Cardiac fibroblast (primary cell): Measurements from ENCODE around the gene ACAT1.
"Not testable (repeated sequence)": the region's sequence is repeated elsewhere in the genome, so short reads cannot be mapped to it uniquely, and the experiment has no call there.

Experiments
- DNase-seq, 2 donors: peaks; one replicate each; pipeline versions ENCODE4 v3.0.0 to v3.0.0-alpha.2; 2010; ENCODE audit warnings: low read depth in 2 of 2
- H3K4me3 ChIP-seq, 2 donors: replicated peaks in 1 of 2; 1 replicate in 1 of 2; 2 replicates in 1 of 2; pipeline ENCODE4 v1.5.1; 2011; ENCODE audit warnings: low read depth in 2 of 2, low read length in 2 of 2, mild to moderate bottlenecking in 2 of 2, moderate library complexity in 1 of 2
- CTCF ChIP-seq: IDR thresholded peaks from one replicate; pipeline ENCODE4 v1.5.1; 2011; ENCODE audit warnings: low read depth, mild to moderate bottlenecking, low read length, inconsistent platforms

ACAT1 gene

GRCh38 chr11:108144615-108145014 lies 23.2 kb downstream of the ACAT1 start:
- TF ChIP-seq CTCF: no peak
- H3K4me3 ChIP-seq: no peak overlapping the region
- DNase-seq: no peak

GRCh38 chr11:108147150-108147549 lies 25.8 kb downstream of the ACAT1 start:
- H3K4me3 ChIP-seq: no peak overlapping the region
- no peak for DNase-seq
- no peak for TF ChIP-seq CTCF

- no peak for TF ChIP-seq CTCF
- no peak overlapping the region for H3K4me3 ChIP-seq
- peak in 1 of 2 donors; percentile 18 for DNase-seq
Measured at GRCh38 chr11:108148556-108148955, 27.2 kb downstream of the ACAT1 start.

- no peak for TF ChIP-seq CTCF
- H3K4me3 ChIP-seq: no peak overlapping the region
- no peak for DNase-seq
Measured at GRCh38 chr11:108154591-108154990, 33.2 kb downstream of the ACAT1 start.

GRCh38 chr11:108160970-108161566 lies 39.7 kb downstream of the ACAT1 start:
- no peak for DNase-seq
- no peak for TF ChIP-seq CTCF
- no peak overlapping the region for H3K4me3 ChIP-seq

- DNase-seq, H3K4me3 ChIP-seq: not testable (repeated sequence)
Measured at GRCh38 chr11:108162878-108163277, 41.5 kb downstream of the ACAT1 start.

- no peak overlapping the region for H3K4me3 ChIP-seq
- no peak for TF ChIP-seq CTCF
- no peak for DNase-seq
Measured at GRCh38 chr11:108167624-108168023, 46.3 kb downstream of the ACAT1 start.
